ENCODE data around the gene TRPM2. TPM values are rescaled to one million over a fixed set of nuclear protein-coding genes. Genes with fewer than 3 reads are reported as not detected.
A peak's percentile ranks its signal among the peaks of the same experiment; 100 is the strongest.

The TRPM2 gene
- total RNA-seq, 4 donors from 2014 or later: 0.40 to 6.9 (median 2.5) TPM

DNA sequence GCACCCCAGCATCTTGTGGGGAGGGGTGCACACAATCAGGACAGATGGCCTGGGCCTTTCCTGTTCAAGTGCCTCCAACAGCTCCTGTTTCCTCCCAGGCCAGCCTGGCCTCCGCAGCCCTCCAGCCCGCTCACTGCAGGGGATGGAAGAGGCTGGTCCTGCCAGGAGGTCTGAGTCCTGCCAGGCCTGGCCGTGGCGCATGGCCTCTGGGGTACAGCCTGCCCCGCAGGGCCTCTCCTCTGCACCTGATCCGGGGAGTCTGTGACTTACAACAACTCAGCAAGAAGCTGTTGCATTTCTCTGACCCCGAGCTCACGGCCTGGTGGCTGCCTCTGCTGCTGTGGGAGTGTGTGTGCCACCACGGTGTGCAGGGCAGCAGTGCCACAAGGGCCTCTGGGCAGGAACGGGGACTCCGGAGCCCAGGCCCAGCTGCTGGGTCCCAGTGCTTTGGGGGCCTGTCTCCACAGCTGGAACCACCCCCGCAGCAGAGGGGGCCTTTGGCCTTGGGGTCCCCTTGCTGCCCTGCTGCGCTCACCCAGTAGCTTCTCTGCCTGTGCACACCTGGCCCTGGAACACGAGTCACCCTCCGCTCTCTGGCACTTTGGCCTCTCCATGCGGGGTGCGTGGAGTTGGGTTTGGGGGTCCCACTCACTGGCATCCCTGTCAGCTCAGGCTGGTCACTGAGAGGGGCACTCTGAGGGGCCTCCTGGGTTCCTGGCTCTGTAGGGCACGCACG is 84.4 kb downstream of the TRPM2 start:
- 67 to 90% methylated on average over 2 of the region's 19 CpGs for WGBS, 2 donors
- H3K36me3 ChIP-seq: no peaks in the 10 kb centered on the region
- no peak overlapping the region for H3K4me3 ChIP-seq
- H3K9me3 ChIP-seq: no peaks in the 10 kb centered on the region
- H3K27ac ChIP-seq: no peak overlapping the region
- peaks cover 0 to 11% (median 0%) of the 10 kb centered on the region in 3 donors for H3K4me1 ChIP-seq
- no peak for TF ChIP-seq POLR2A (IDR thresholded peaks at IDR 0.05)
- TF ChIP-seq, protein P1, sequence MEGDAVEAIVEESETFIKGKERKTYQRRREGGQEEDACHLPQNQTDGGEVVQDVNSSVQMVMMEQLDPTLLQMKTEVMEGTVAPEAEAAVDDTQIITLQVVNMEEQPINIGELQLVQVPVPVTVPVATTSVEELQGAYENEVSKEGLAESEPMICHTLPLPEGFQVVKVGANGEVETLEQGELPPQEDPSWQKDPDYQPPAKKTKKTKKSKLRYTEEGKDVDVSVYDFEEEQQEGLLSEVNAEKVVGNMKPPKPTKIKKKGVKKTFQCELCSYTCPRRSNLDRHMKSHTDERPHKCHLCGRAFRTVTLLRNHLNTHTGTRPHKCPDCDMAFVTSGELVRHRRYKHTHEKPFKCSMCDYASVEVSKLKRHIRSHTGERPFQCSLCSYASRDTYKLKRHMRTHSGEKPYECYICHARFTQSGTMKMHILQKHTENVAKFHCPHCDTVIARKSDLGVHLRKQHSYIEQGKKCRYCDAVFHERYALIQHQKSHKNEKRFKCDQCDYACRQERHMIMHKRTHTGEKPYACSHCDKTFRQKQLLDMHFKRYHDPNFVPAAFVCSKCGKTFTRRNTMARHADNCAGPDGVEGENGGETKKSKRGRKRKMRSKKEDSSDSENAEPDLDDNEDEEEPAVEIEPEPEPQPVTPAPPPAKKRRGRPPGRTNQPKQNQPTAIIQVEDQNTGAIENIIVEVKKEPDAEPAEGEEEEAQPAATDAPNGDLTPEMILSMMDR (IDR thresholded peaks at IDR 0.05): no peak
- H3K27me3 ChIP-seq: peaks cover 0 to 38% (median 0%) of the 10 kb centered on the region in 4 donors
- intact Hi-C loops (cut with DNase I): no loop called here
- no peak for DNase-seq

- peak overlapping the region in 1 of 4 donors; percentile 37 for H3K4me3 ChIP-seq
Observed at GRCh38 chr21:44438531-44439210, 85.2 kb downstream of the TRPM2 start.

GRCh38 chr21:44439211-44439600 is 85.8 kb downstream of the TRPM2 start:
- H3K4me1 ChIP-seq: peaks cover 0 to 11% (median 0%) of the 10 kb centered on the region in 3 donors
- no peaks in the 10 kb centered on the region for H3K36me3 ChIP-seq
- WGBS, 2 donors: 58 to 64% methylated on average over 6 to 7 of the region's 11 CpGs
- no peaks in the 10 kb centered on the region for H3K9me3 ChIP-seq
- H3K27me3 ChIP-seq: peaks cover 0 to 43% (median 0%) of the 10 kb centered on the region in 4 donors
- H3K4me3 ChIP-seq: no peak overlapping the region
- no peak overlapping the region for H3K27ac ChIP-seq
- intact Hi-C loops (cut with DNase I): no loop called here
- TF ChIP-seq, protein P1 (IDR thresholded peaks at IDR 0.05): no peak
- DNase-seq: no peak

More at GRCh38 chr21:44438531-44439210, 85.2 kb downstream of the TRPM2 start:
- no peak for DNase-seq
- no peaks in the 10 kb centered on the region for H3K36me3 ChIP-seq
- intact Hi-C loops (cut with DNase I): no loop called here
- no peak overlapping the region for H3K27ac ChIP-seq
- peaks cover 0 to 38% (median 0%) of the 10 kb centered on the region in 4 donors for H3K27me3 ChIP-seq
- WGBS, 2 donors: 38 to 43% methylated on average over 7 to 8 of the region's 34 CpGs
- TF ChIP-seq, protein P1 (IDR thresholded peaks at IDR 0.05): no peak
- no peak for TF ChIP-seq POLR2A (IDR thresholded peaks at IDR 0.05)
- peaks cover 0 to 11% (median 0%) of the 10 kb centered on the region in 3 donors for H3K4me1 ChIP-seq
- H3K9me3 ChIP-seq: no peaks in the 10 kb centered on the region

GRCh38 chr21:44440241-44441040 is 87.0 kb downstream of the TRPM2 start:
- TF ChIP-seq, protein P1 (IDR thresholded peaks at IDR 0.05): no peak
- TF ChIP-seq POLR2A (IDR thresholded peaks at IDR 0.05): no peak
- Histone ChIP-seq H3K4me3 (no peak overlapping the region), H3K9me3 (no peaks in the 10 kb centered on the region), H3K36me3 (no peaks in the 10 kb centered on the region), H3K27ac (no peak overlapping the region), H3K4me1 (peaks cover 0 to 11% (median 0%) of the 10 kb centered on the region in 3 donors), H3K27me3 (peaks cover 0 to 49% (median 0%) of the 10 kb centered on the region in 4 donors)
- 70 to 74% methylated on average over 7 to 13 of the region's 33 CpGs for whole genome bisulfite sequencing, 2 donors
- intact Hi-C loops (cut with DNase I): no loop called here
- no peak for DNase-seq

Data from esophagus squamous epithelium (tissue), 5 donors.